ENCODE data around the gene GPI. TPM values are rescaled to one million over a fixed set of nuclear protein-coding genes. Genes with fewer than 3 reads are reported as not detected.
"Not testable (repeated sequence)": the region's sequence is repeated elsewhere in the genome, so short reads cannot be mapped to it uniquely, and the experiment has no call there.

The GPI gene
- total RNA-seq, 2 donors from 2014 or later = 394 to 516 TPM

DNA sequence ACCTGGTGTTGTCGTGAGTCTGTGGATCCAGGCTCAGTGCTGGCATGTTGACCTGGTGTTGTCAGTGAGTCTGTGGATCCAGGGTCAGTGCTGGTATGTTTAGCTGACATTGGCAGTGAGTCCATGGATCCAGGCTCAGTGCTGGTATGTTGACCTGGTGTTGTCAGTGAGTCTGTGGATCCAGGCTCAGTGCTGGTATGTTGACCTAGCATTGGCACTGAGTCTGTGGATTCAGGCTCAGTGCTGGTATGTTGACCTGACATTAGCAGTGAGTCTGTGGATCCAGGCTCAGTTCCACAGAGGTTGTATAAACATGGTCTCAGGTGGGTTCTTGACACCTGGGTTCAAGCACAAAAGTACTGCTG is 22.4 kb downstream of the GPI start:
- Mint-ChIP-seq H3K27me3 (no peaks in the 10 kb centered on the region), H3K9me3 (no peaks in the 10 kb centered on the region), H3K4me1 (ENCODE audit: low read depth in 2 of 2) (peaks cover 12 to 16% of the 10 kb centered on the region in 2 donors), H3K27ac (no peak overlapping the region), H3K36me3 (peaks cover 19% of the 10 kb centered on the region), H3K4me3 (no peak overlapping the region)
- DNase-seq (ENCODE audit: low spot score) = no peak
- no peak for ATAC-seq

DNA sequence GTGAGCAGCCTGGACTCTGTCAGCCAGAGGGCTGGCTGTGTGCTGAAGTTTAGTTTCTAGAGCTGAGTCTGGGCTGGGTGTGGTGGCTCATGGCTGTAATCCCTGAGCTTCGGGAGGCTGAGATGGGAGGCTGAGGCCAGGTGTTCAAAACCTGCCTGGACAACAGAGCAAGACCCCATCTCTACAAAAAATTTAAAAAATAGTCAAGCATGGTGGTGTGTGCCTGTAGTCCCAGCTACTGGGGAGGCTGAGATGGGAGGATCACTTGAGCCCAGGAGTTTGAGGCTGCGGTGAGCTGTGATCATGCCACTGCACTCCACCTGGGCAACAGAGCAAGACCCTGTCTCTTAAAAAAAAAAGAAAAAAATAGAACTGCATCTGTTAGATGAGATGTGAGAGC is 23.7 kb downstream of the GPI start:
- not testable (repeated sequence) for H3K4me3 Mint-ChIP-seq; H3K9me3 Mint-ChIP-seq; ATAC-seq; H3K27ac Mint-ChIP-seq; H3K36me3 Mint-ChIP-seq; DNase-seq (ENCODE audit: low spot score); H3K27me3 Mint-ChIP-seq
- H3K4me1 Mint-ChIP-seq (ENCODE audit: low read depth in 2 of 2) = peaks cover 5 to 12% of the 10 kb centered on the region in 2 donors

DNA sequence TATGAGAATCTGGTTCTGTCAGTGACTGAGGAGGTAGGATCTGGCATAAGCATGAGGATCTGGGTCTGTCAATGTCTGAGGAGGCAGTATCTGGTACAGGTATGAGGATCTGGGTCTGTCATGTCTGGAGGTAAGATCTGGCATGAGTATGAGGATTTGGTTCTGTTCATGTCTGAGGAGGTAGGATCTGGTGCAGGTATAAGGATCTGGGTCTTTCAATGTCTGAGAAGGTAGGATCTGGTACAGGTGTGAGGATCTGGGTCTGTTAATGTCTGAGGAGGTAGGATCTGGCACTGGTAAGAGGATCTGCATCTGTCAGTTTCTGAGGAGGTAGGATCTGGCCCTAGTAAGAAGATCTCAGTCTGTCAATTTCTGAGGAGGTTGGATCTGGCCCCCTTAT is 26.8 kb downstream of the GPI start:
- peak; percentile 34 to 51 for ATAC-seq
- H3K4me1 Mint-ChIP-seq (ENCODE audit: low read depth in 2 of 2) = no peaks in the 10 kb centered on the region
- H3K9me3 Mint-ChIP-seq = no peaks in the 10 kb centered on the region
- H3K36me3 Mint-ChIP-seq = no peaks in the 10 kb centered on the region
- H3K27me3 Mint-ChIP-seq = no peaks in the 10 kb centered on the region
- no peak overlapping the region for H3K4me3 Mint-ChIP-seq
- no peak overlapping the region for H3K27ac Mint-ChIP-seq
- DNase-seq (ENCODE audit: low spot score) = no peak

DNA sequence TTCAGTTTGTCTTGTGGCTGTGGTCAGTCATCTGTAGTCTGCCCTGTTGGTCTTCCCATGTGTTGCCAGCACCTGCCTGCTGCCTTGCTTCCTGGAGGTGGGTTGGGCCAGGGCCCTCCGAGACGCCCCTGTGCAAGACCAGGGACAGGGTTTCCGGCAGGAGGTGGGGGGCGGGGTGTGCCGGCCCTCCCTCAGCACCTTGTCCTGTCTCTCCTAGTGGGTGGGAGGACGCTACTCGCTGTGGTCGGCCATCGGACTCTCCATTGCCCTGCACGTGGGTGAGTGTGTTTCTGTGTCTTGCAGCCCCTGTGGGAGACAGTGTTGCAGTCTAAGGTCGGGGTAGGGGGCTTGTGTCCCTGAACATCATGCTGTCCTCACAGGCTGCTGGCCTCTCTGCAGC is 28.0 kb downstream of the GPI start:
- Mint-ChIP-seq H3K4me1 (ENCODE audit: low read depth in 2 of 2) (no peaks in the 10 kb centered on the region), H3K27me3 (no peaks in the 10 kb centered on the region), H3K4me3 (no peak overlapping the region), H3K9me3 (no peaks in the 10 kb centered on the region), H3K36me3 (no peaks in the 10 kb centered on the region), H3K27ac (no peak overlapping the region)
- DNase-seq (ENCODE audit: low spot score) (no peak), ATAC-seq (peak in 1 of 2 donors; percentile 16)

DNA sequence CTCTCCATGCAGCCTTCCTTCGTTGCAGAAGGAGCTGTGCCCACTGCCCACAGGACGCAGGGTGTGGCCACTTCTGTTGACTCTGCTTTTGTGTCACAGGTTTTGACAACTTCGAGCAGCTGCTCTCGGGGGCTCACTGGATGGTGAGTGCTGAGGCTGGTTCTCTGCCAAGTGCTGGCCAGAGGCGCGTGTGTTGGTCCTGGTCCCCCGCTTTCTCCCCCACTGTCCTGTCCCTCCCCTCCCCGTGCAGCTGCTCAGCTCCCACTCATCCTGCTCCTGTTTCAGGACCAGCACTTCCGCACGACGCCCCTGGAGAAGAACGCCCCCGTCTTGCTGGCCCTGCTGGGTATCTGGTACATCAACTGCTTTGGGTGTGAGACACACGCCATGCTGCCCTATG is 28.6 kb downstream of the GPI start:
- no peaks in the 10 kb centered on the region for H3K36me3 Mint-ChIP-seq
- no peak overlapping the region for H3K4me3 Mint-ChIP-seq
- H3K4me1 Mint-ChIP-seq (ENCODE audit: low read depth in 2 of 2) = no peaks in the 10 kb centered on the region
- H3K9me3 Mint-ChIP-seq = no peaks in the 10 kb centered on the region
- ATAC-seq = no peak
- DNase-seq (ENCODE audit: low spot score) = no peak
- H3K27ac Mint-ChIP-seq = no peak overlapping the region
- H3K27me3 Mint-ChIP-seq = no peaks in the 10 kb centered on the region

GRCh38 chr19:34397853-34398252 is 32.9 kb downstream of the GPI start:
- no peaks in the 10 kb centered on the region for H3K4me1 Mint-ChIP-seq (ENCODE audit: low read depth in 2 of 2)
- no peaks in the 10 kb centered on the region for H3K9me3 Mint-ChIP-seq
- peaks cover 4% of the 10 kb centered on the region for H3K36me3 Mint-ChIP-seq
- H3K27ac Mint-ChIP-seq = no peak overlapping the region
- no peaks in the 10 kb centered on the region for H3K27me3 Mint-ChIP-seq
- ATAC-seq (no peak), DNase-seq (ENCODE audit: low spot score) (no peak)
- no peak overlapping the region for H3K4me3 Mint-ChIP-seq

DNA sequence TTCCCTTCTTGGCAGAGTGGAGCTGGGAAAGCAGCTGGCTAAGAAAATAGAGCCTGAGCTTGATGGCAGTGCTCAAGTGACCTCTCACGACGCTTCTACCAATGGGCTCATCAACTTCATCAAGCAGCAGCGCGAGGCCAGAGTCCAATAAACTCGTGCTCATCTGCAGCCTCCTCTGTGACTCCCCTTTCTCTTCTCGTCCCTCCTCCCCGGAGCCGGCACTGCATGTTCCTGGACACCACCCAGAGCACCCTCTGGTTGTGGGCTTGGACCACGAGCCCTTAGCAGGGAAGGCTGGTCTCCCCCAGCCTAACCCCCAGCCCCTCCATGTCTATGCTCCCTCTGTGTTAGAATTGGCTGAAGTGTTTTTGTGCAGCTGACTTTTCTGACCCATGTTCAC is 34.9 kb downstream of the GPI start:
- no peak for DNase-seq (ENCODE audit: low spot score)
- peak overlapping the region in 1 of 2 donors; percentile 52 for H3K27ac Mint-ChIP-seq
- H3K36me3 Mint-ChIP-seq = peaks cover 4% of the 10 kb centered on the region
- H3K27me3 Mint-ChIP-seq = no peaks in the 10 kb centered on the region
- no peaks in the 10 kb centered on the region for H3K9me3 Mint-ChIP-seq
- ATAC-seq = no peak
- no peak overlapping the region for H3K4me3 Mint-ChIP-seq
- peaks cover 2 to 5% of the 10 kb centered on the region in 2 donors for H3K4me1 Mint-ChIP-seq (ENCODE audit: low read depth in 2 of 2)

GRCh38 chr19:34400844-34401243 is 35.8 kb downstream of the GPI start:
- not testable (repeated sequence) for H3K36me3 Mint-ChIP-seq; H3K4me1 Mint-ChIP-seq (ENCODE audit: low read depth in 2 of 2); H3K27ac Mint-ChIP-seq; H3K4me3 Mint-ChIP-seq; H3K27me3 Mint-ChIP-seq; H3K9me3 Mint-ChIP-seq; DNase-seq (ENCODE audit: low spot score); ATAC-seq

DNA sequence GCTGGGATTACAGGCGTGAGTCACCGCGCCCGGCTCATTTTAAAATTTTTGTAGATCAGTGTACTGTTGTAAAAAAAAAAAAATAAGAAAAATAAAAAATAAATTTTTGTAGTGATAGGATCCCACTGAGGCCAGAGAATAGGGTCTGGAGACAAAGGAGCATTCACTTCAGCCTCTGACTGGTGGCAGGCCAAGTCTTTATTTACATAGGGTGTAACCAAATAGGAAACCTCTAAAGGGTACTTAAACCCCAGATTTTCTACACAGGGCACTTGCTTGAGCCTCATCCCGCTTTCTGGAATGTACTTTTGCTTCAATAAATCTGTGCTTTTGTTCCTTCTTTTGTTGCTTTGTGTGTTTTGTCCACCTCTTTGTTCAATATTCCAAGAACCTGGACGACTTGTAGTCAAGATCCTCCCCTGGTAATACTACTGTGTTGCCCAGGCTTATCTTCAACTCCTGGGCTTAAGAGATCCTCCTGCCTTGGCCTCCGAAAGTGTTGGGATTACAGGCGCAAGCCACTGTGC is 37.1 kb downstream of the GPI start:
- Mint-ChIP-seq H3K36me3 (peaks cover 4% of the 10 kb centered on the region), H3K9me3 (no peaks in the 10 kb centered on the region), H3K27ac (no peak overlapping the region), H3K27me3 (no peaks in the 10 kb centered on the region), H3K4me3 (no peak overlapping the region), H3K4me1 (ENCODE audit: low read depth in 2 of 2) (peaks cover 3 to 5% of the 10 kb centered on the region in 2 donors)
- DNase-seq (ENCODE audit: low spot score) (no peak), ATAC-seq (no peak)

GRCh38 chr19:34403784-34404108 is 38.8 kb downstream of the GPI start:
- Mint-ChIP-seq H3K27me3 (no peaks in the 10 kb centered on the region), H3K36me3 (peaks cover 5% of the 10 kb centered on the region), H3K9me3 (no peaks in the 10 kb centered on the region), H3K4me1 (ENCODE audit: low read depth in 2 of 2) (peaks cover 4 to 6% of the 10 kb centered on the region in 2 donors), H3K4me3 (peak overlapping the region; percentile 85), H3K27ac (peak overlapping the region; percentile 51 to 72)
- ATAC-seq (no peak), DNase-seq (ENCODE audit: low spot score) (no peak)

DNA sequence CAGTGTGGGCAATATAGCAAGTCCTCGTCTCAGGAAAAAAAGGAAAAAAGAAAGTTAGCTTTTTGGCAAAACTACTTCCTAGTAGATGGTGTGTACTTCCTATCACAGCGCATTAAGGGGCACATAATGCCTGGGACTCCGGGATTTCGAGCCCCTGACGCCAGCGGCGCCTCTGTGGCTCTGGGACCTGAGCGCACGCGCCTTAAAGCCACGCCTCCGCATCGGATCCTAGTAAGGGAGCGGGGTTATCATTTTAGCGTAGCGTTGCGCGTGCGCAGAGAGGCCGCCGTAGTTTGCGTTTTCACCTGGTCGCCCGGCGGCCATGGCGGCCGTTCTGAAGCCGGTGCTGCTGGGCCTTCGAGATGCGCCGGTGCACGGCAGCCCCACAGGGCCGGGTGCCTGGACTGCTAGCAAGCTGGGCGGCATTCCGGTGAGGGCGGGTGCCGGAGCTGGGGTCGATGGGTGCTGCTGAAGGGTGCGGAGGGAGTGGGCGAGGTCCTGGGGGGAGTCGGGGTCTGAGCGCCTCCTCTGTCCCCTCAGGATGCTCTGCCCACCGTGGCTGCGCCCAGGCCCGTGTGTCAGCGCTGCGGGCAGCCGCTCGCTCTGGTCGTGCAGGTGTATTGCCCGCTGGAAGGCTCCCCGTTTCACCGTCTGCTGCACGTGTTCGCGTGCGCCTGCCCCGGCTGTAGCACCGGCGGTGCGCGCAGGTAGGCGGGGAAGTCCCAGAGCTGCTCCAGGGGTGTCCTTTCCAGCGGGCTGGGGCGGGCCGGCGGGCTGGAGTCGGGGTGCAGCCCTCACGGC is 39.3 kb downstream of the GPI start, which contains the start of gene PDCD2L:
Gene PDCD2L (plus strand): TSS at position 291 of the 801 bp plus-strand sequence. CDS start 32 bp downstream, at position 323.
- Mint-ChIP-seq H3K9me3 (no peaks in the 10 kb centered on the region), H3K4me3 (peak within 1 kb of the TSS; percentile 85), H3K4me1 (ENCODE audit: low read depth in 2 of 2) (peaks cover 6 to 11% of the 10 kb centered on the region in 2 donors), H3K36me3 (peaks cover 11% of the 10 kb centered on the region), H3K27me3 (no peaks in the 10 kb centered on the region), H3K27ac (peak within 1 kb of the TSS; percentile 51 to 72)
- DNase-seq (ENCODE audit: low spot score) (peak; percentile 91), ATAC-seq (peak; percentile 96)

- no peak overlapping the region for H3K27ac Mint-ChIP-seq
- H3K4me1 Mint-ChIP-seq (ENCODE audit: low read depth in 2 of 2) = peaks cover 6 to 13% of the 10 kb centered on the region in 2 donors
These were observed 41.1 kb downstream of the GPI start for GRCh38 chr19:34405892-34406660.

DNA sequence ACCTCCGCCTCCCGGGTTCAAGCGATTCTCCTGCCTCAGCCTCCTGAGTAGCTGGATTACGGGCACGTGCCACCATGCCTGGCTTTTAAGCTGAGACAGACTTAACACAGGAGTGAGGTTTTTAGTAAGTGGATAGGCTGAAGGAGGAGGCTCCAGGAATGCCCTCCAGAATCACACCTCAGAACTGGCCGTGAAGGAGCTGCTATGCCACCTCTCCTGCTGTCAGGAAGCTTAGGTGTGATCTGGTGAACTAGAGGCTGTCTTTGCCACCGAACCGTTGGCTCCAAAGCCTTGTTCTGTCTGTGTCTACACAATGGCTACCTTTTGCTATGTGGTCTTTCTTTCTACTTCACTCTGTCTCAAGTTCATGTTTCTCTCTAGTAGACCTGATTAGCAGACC is 43.4 kb downstream of the GPI start:
- DNase-seq (ENCODE audit: low spot score) (no peak), ATAC-seq (no peak)
- Mint-ChIP-seq H3K4me1 (ENCODE audit: low read depth in 2 of 2) (peaks cover 6 to 12% of the 10 kb centered on the region in 2 donors), H3K36me3 (peaks cover 13% of the 10 kb centered on the region), H3K9me3 (no peaks in the 10 kb centered on the region), H3K4me3 (no peak overlapping the region), H3K27ac (no peak overlapping the region), H3K27me3 (no peaks in the 10 kb centered on the region)

More at GRCh38 chr19:34405892-34406660, 41.1 kb downstream of the GPI start:
- no peaks in the 10 kb centered on the region for H3K9me3 Mint-ChIP-seq
- no peaks in the 10 kb centered on the region for H3K27me3 Mint-ChIP-seq
- H3K4me3 Mint-ChIP-seq = peak overlapping the region; percentile 85
- H3K36me3 Mint-ChIP-seq = peaks cover 13% of the 10 kb centered on the region
- ATAC-seq (no peak), DNase-seq (ENCODE audit: low spot score) (no peak)
